RWPE1 (cell line): Measurements from ENCODE around the gene SLC25A38.
A peak's percentile ranks its signal among the peaks of the same experiment; 100 is the strongest.

ENCODE experiments used
- CTCF ChIA-PET: fragments of 350-600 bp; sonication (Branson Sonifier 250); formaldehyde crosslinking; extraction: SDS; loops from one replicate; lab custom pipeline; 2021; lab: Yijun Ruan, JAX
- POLR2A ChIA-PET: fragments of 400-600 bp; formaldehyde crosslinking; extraction: SDS; loops from one replicate; lab custom pipeline; 2020; ENCODE audit warnings: antibody characterized with exemption; ENCODE audit not compliant: low non-redundant PET; lab: Yijun Ruan, JAX
- DNase-seq: peaks from one replicate; pipeline ENCODE4 v3.0.0; 2012; ENCODE audit warnings: low spot score
- H3K27ac ChIP-seq: fragments of 450-650 bp; 2 replicates; pipeline ENCODE4 v1.5.1; 2017
- CTCF ChIP-seq: fragments of 450-650 bp; conservative IDR thresholded peaks from 2 replicates; pipeline ENCODE4 v1.5.1; 2017; ENCODE audit warnings: low read depth, mild to moderate bottlenecking

SLC25A38 gene

GRCh38 chr3:39383045-39383880, at the start of gene SLC25A38:
SLC25A38 (plus strand) TSS chr3:39383370; CDS start chr3:39383725, 355 bp downstream.
- TF ChIP-seq CTCF, result no peak
- ChIA-PET POLR2A (interaction anchor here (0.7 kb wide), 1 partner anchor 165 kb away, joined by 3 read pairs; no protein-coding TSS in a partner anchor), CTCF (no interaction called here)
- peak; percentile 81 for DNase-seq
- peak within 1 kb of the TSS; percentile 94 for H3K27ac ChIP-seq

- CTCF ChIA-PET, result no interaction called here
- H3K27ac ChIP-seq, result no peak overlapping the region
- TF ChIP-seq CTCF, result no peak
- no peak for DNase-seq
- POLR2A ChIA-PET, result no interaction called here
Observed at GRCh38 chr3:39333607-39334006, 49.6 kb upstream of the SLC25A38 start.

GRCh38 chr3:39334205-39334604, 49.0 kb upstream of the SLC25A38 start:
- no peak overlapping the region for H3K27ac ChIP-seq
- ChIA-PET CTCF (no interaction called here), POLR2A (no interaction called here)
- DNase-seq, result no peak
- no peak for TF ChIP-seq CTCF

- ChIA-PET POLR2A (no interaction called here), CTCF (no interaction called here)
- no peak for DNase-seq
- no peak for TF ChIP-seq CTCF
- no peak overlapping the region for H3K27ac ChIP-seq
Observed at GRCh38 chr3:39338201-39338600, 45.0 kb upstream of the SLC25A38 start.

- DNase-seq, result no peak
- no peak overlapping the region for H3K27ac ChIP-seq
- ChIA-PET POLR2A (no interaction called here), CTCF (no interaction called here)
- TF ChIP-seq CTCF, result no peak
Observed at GRCh38 chr3:39339086-39339485, 44.1 kb upstream of the SLC25A38 start.

GRCh38 chr3:39343076-39343717, 40.0 kb upstream of the SLC25A38 start:
- no peak for TF ChIP-seq CTCF
- DNase-seq, result peak; percentile 21
- H3K27ac ChIP-seq, result no peak overlapping the region
- CTCF ChIA-PET, result no interaction called here
- POLR2A ChIA-PET, result no interaction called here
